OCI-LY3 (cell line): Measurements from ENCODE around the gene NDUFB2.

Experiments
- H2AFZ ChIP-seq: fragments of 200-600, 300-600 bp; shearing (Covaris generic); 2 replicates; pipeline ENCODE4 v1.6.0; 2014; ENCODE audit warnings: antibody characterized with exemption, low read depth, low read length
- H3K27ac ChIP-seq: fragments of 200-600, 300-600 bp; sonication (generic); 2 replicates; pipeline ENCODE4 v1.5.1; 2014; ENCODE audit warnings: mild to moderate bottlenecking, low read length, moderate library complexity, mixed read lengths
- H3K27me3 ChIP-seq: fragments of 200-600, 300-600 bp; sonication (generic); 2 replicates; pipeline ENCODE4 v1.6.1; 2014; ENCODE audit warnings: low read depth, low read length, mixed read lengths
- H3K36me3 ChIP-seq: fragments of 200-600, 300-600 bp; sonication (generic); replicated peaks from 2 replicates; pipeline ENCODE3; 2014; ENCODE audit warnings: low read depth, low read length, mixed read lengths
- H3K4me1 ChIP-seq: fragments of 300-600, 200-600 bp; sonication (generic); 2 replicates; pipeline ENCODE4 v1.6.1; 2014; ENCODE audit warnings: low read length, mixed read lengths
- H3K4me2 ChIP-seq: fragments of 200-600, 300-600 bp; sonication (generic); 2 replicates; pipeline ENCODE4 v1.6.1; 2014; ENCODE audit warnings: low read length, mixed read lengths
- H3K4me3 ChIP-seq: fragments of 300-600, 200-600 bp; sonication (generic); 2 replicates; pipeline ENCODE4 v1.5.1; 2014; ENCODE audit warnings: antibody characterized with exemption, mild to moderate bottlenecking, low read length, moderate library complexity
- H3K79me2 ChIP-seq: fragments of 300-600, 200-600 bp; shearing (Covaris generic); 2 replicates; pipeline ENCODE4 v1.6.1; 2014; ENCODE audit warnings: mild to moderate bottlenecking, low read length, mixed read lengths
- H3K9ac ChIP-seq: fragments of 300-600, 200-600 bp; shearing (Covaris generic); 2 replicates; pipeline ENCODE4 v1.6.0; 2014; ENCODE audit warnings: mild to moderate bottlenecking, low read length, moderate library complexity
- H3K9me3 ChIP-seq: fragments of 200-600, 300-600 bp; shearing (Covaris generic); 2 replicates; pipeline ENCODE4 v1.6.1; 2014; ENCODE audit warnings: low read length, mixed read lengths; ENCODE audit not compliant: insufficient read depth
- H4K20me1 ChIP-seq: fragments of 200-600, 300-600 bp; sonication (generic); 2 replicates; pipeline ENCODE4 v1.6.1; 2016; ENCODE audit warnings: low read length, mixed read lengths; ENCODE audit not compliant: insufficient read depth
- EZH2phosphoT487 ChIP-seq: fragments of 200-600 bp; shearing (Covaris generic); IDR thresholded peaks from 2 replicates; pipeline ENCODE4 v1.6.1; 2018; ENCODE audit warnings: antibody characterized with exemption, mixed run types, low read depth
- TF ChIP-seq, protein P1 (sequence below): fragments of 200-600, 300-600 bp; sonication (generic); IDR thresholded peaks from 2 replicates; pipeline ENCODE4 v1.5.1; 2014; ENCODE audit warnings: antibody characterized with exemption, low read length, low read depth

The NDUFB2 gene

DNA sequence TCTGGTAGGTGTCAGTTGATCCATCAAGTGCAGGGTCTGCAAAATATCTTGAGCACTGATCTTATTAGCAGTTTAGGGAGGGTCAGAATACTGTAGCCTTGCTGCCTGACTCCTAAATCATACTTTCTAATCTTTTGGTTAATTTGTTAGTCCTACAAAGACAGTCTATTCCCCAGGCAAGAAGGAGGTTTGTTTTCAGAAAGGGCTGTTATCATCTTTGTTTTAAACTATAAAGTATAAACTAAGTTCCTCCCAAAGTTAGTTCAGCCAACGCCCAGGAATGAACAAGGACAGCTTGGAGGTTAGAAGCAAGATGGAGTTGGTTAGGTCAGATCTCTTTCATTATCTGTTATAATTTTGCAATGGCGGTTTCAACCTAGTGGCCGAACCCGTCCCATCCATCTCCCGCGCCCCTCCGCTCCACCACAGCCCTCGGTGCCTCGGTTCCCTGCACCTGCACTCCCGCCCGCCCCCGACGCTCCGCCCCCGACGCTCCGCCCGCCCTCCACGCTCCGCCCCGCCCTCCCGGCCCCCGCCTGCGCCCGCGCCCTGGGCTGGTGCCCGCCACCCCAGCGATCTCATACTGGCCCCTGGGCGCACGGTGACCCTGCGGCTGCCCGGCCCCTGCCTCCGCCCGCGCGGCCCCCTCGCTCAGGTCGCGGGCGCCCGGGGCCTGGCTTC is 24.0 kb upstream of the NDUFB2 start, which contains the start of gene ADCK2:
ADCK2 (plus strand) TSS at position 564 of the 681 bp plus-strand sequence. CDS start 386 bp downstream, outside the sequence.
- no peaks in the 10 kb centered on the region for H4K20me1 ChIP-seq
- TF ChIP-seq, protein P1, sequence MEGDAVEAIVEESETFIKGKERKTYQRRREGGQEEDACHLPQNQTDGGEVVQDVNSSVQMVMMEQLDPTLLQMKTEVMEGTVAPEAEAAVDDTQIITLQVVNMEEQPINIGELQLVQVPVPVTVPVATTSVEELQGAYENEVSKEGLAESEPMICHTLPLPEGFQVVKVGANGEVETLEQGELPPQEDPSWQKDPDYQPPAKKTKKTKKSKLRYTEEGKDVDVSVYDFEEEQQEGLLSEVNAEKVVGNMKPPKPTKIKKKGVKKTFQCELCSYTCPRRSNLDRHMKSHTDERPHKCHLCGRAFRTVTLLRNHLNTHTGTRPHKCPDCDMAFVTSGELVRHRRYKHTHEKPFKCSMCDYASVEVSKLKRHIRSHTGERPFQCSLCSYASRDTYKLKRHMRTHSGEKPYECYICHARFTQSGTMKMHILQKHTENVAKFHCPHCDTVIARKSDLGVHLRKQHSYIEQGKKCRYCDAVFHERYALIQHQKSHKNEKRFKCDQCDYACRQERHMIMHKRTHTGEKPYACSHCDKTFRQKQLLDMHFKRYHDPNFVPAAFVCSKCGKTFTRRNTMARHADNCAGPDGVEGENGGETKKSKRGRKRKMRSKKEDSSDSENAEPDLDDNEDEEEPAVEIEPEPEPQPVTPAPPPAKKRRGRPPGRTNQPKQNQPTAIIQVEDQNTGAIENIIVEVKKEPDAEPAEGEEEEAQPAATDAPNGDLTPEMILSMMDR = no peak
- TF ChIP-seq EZH2phosphoT487 = no peak
- peak within 1 kb of the TSS; percentile 77 for H3K9ac ChIP-seq
- peaks cover 3% of the 10 kb centered on the region for H3K36me3 ChIP-seq
- no peak within 1 kb of the TSS; the same call in 1 of the 2 replicates for H3K27ac ChIP-seq
- H3K4me2 ChIP-seq = peak within 1 kb of the TSS; percentile 95
- peaks cover 39% of the 10 kb centered on the region for H3K4me1 ChIP-seq
- no peaks in the 10 kb centered on the region for H3K9me3 ChIP-seq
- no peaks in the 10 kb centered on the region for H3K27me3 ChIP-seq
- peak within 1 kb of the TSS; percentile 43 for H2AFZ ChIP-seq
- H3K79me2 ChIP-seq = no peaks in the 10 kb centered on the region
- H3K4me3 ChIP-seq = peak within 1 kb of the TSS; percentile 78

DNA sequence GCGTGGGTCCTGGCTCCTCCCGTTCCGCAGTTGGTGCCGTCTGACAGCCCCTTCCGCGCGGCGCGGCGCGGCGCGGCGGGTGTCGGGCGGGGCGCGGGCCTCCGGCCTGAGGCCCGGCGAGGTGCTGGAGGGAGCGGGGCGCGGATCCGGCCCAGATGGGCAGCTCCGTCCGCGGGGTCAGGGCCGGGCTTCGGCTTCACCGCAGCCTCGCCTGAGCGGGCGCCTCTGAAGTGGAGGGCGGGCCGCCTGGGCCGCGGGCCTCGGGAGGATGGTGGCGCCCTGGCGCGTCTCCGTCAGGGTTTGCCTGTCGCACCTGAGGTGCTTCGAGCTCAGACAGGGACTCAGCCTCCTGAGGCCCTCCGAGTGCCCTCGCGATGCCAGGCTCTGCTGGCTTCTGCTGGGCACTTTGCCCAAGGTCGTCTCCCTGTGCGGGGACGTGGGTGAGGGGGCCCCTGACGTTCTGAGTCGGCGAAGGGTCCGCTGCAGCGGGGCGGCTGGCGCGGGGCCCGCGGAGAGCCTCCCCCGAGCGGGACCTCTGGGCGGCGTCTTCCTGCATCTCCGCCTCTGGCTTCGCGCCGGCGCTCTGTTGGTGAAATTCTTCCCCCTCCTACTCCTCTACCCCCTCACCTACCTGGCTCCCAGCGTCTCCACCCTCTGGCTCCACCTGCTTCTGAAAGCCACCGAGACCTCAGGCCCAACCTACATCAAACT is 23.3 kb upstream of the NDUFB2 start:
- Histone ChIP-seq H4K20me1 (no peaks in the 10 kb centered on the region), H3K4me1 (peaks cover 39% of the 10 kb centered on the region), H3K36me3 (peaks cover 3% of the 10 kb centered on the region), H3K27ac (no peak overlapping the region; the same call in 1 of the 2 replicates), H3K79me2 (no peaks in the 10 kb centered on the region), H3K9ac (peak overlapping the region; percentile 77), H3K9me3 (no peaks in the 10 kb centered on the region), H3K27me3 (no peaks in the 10 kb centered on the region), H3K4me2 (peak overlapping the region; percentile 95), H3K4me3 (peak overlapping the region; percentile 78), H2AFZ (peak overlapping the region; percentile 43; the same call in 1 of the 2 replicates)
- TF ChIP-seq, protein P1 = 0 out of 2 replicates have a peak, but pooled peaks have one; percentile 11
- no peak for TF ChIP-seq EZH2phosphoT487

DNA sequence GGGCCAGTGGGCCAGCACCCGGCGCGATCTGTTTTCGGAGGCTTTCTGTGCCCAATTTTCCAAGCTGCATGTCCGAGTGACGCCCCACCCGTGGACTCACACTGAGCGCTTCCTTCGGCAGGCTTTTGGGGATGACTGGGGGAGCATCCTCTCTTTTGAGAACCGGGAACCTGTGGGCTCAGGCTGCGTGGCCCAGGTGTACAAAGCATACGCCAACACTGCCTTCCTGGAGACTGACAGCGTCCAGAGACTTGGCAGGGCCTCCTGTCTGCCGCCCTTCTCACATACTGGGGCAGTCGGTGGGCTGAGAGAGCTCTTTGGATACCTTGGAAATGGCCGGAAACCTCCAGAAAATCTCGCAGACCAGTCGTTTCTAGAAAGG is 22.7 kb upstream of the NDUFB2 start:
- Histone ChIP-seq H3K9me3 (no peaks in the 10 kb centered on the region), H3K4me2 (peak overlapping the region; percentile 95), H3K36me3 (peaks cover 3% of the 10 kb centered on the region), H2AFZ (0 out of 2 replicates have a peak overlapping the region, but pooled peaks have one; percentile 43), H3K27me3 (no peaks in the 10 kb centered on the region), H3K4me3 (peak overlapping the region; percentile 78), H3K27ac (peak overlapping the region; percentile 2; the same call in 1 of the 2 replicates), H3K9ac (peak overlapping the region; percentile 77), H4K20me1 (no peaks in the 10 kb centered on the region), H3K4me1 (peaks cover 39% of the 10 kb centered on the region), H3K79me2 (no peaks in the 10 kb centered on the region)
- TF ChIP-seq, protein P1 = no peak
- TF ChIP-seq EZH2phosphoT487 = no peak

DNA sequence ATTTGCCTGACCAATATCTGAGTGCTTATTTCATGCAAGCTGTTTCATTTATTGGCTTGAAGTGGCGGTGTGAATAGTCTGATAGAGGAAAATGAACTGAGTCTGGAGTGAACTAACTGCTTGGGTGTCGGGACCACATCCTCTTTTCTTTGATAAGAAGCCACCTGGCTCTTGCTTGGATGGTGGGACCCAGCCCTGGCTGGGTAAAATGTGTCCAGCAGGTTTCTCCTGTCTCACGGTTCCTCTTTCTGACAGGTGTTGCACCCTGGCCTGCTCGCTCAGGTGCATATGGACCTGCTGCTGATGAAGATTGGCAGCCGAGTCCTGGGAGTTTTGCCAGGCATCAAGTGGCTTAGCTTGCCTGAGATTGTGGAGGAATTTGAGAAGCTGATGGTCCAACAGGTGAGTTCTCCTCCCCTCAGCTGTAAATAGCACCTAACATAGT is 22.1 kb upstream of the NDUFB2 start:
- Histone ChIP-seq H3K4me3 (peak overlapping the region; percentile 78), H3K27me3 (no peaks in the 10 kb centered on the region), H4K20me1 (no peaks in the 10 kb centered on the region), H3K79me2 (no peaks in the 10 kb centered on the region), H3K9ac (no peak overlapping the region), H2AFZ (no peak overlapping the region), H3K27ac (peak overlapping the region; percentile 2; the same call in 1 of the 2 replicates), H3K4me1 (peaks cover 39% of the 10 kb centered on the region), H3K36me3 (peaks cover 9% of the 10 kb centered on the region), H3K4me2 (peak overlapping the region; percentile 95), H3K9me3 (no peaks in the 10 kb centered on the region)
- TF ChIP-seq, protein P1 = no peak
- TF ChIP-seq EZH2phosphoT487 = no peak
